ENCODE data around the gene EID2B. TPM values are rescaled to one million over a fixed set of nuclear protein-coding genes. Genes with fewer than 3 reads are reported as not detected.

The EID2B gene, protein sequence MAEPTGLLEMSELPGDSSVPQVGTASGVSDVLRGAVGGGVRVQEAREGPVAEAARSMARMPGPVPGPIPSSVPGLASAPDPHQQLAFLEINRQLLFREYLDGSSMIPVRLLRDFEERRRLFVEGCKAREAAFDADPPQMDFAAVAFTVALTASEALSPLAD
- total RNA-seq: 3.1 and 4.7 TPM in 2 replicates

DNA sequence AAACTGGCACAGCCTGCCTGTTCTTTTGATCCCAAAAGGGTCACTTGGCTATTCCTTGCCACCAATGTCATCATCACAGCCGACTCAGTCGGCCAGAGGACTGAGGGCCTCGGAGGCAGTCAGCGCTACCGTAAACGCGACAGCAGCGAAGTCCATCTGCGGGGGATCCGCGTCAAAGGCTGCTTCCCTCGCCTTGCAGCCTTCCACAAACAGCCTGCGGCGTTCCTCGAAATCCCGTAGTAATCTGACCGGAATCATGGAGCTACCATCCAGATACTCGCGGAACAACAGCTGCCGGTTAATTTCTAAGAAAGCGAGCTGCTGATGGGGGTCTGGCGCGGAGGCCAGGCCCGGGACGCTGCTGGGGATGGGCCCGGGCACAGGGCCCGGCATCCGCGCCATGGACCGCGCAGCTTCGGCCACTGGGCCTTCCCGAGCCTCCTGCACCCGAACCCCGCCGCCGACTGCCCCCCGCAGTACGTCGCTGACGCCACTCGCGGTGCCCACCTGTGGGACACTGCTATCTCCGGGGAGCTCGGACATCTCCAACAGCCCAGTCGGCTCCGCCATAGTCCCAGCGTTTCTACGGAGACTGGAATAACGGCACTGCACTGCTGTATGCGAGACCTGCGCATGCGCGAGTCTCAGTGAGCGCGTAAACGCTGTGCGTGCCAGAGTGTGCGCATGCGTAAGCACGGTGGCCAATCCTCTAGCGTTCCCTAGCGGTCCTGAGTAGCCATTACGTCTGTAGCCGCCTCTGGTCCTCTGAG, at the start of gene EID2B:
TSS of gene EID2B (minus strand) at position 620 of the 770 bp plus-strand sequence. CDS start at position 570, 50 bp downstream.
- peak; percentile 87 for DNase-seq (ENCODE audit: low read depth, low spot score)

DNA sequence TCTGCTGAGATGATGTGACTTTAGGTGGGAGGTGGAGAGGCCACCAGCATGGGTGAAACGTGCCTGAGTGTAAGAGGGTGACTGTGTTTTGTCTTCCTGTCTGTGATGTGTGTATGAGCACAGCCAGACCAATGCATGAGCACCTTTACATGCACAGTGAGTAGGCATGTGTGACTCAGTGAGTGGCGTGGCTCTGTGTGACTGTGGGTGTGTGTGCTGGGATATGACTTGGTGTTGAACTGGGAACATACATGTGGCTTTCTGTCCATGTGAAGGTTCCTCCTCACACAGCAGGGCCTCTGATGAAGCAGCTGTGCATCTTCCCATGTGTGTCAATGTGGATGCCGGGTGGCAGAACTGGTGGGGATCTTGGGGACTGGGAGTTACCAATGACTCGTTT, 49.8 kb upstream of the EID2B start:
- no peak for DNase-seq (ENCODE audit: low read depth, low spot score)

DNA sequence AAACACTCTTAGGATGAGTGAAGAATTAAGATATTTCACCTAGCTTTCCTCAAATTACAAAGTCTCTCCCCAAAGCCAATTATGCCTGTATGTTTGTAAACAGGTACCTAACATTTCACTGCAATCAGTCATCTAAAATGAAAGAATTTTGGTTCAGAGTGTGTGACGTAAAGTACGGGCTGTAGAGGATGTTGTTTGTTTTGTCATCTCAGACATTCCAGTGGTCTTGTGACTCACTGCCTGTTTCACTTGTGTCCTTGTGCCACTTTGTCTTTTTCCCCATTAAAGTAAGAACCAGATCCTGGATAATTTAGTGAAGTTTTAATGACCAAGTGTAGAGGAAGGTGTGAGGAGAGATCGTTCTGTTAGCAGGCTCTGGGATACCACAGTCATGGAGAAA, 36.0 kb upstream of the EID2B start:
- no peak for DNase-seq (ENCODE audit: low read depth, low spot score)

DNA sequence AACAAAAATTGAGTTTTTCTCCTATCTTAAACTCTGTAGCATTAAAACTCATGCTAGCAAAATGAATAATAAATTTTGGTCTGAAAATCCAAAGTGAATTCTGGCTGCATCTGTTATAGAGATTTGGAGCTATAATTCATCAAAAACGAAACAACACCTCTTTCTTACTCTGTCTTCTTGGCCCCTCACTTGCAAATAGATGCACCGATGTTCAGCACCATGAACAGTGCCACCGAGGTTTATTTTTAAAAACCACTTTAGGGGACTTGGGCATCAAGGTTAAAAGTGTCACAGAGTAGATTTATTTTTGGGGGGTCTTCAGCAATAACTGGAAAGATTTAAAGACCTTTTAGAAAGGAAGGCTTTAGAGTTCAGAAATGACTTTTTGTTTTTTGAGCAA, 33.4 kb upstream of the EID2B start:
- no peak for DNase-seq (ENCODE audit: low read depth, low spot score)

DNA sequence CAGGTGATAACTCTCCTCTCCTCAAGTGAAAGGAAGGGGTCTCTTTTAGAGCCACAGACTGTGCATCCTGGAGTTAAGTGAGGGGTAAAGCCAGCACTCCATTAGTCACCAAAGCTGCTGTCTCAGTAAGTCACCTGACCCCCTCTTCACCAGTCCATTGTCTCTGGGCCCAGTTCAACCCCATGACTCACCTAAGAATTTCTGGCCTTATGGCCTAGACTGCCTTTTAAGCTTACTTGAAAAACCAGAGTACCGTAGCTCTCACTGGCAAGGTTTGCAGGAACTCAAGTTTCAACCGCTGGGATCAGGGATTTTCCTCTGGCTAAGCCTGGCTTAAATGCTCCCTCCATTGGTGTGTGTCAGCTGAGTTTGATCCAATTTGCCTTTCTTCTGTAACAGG, 30.8 kb upstream of the EID2B start:
- no peak for DNase-seq (ENCODE audit: low read depth, low spot score)

DNA sequence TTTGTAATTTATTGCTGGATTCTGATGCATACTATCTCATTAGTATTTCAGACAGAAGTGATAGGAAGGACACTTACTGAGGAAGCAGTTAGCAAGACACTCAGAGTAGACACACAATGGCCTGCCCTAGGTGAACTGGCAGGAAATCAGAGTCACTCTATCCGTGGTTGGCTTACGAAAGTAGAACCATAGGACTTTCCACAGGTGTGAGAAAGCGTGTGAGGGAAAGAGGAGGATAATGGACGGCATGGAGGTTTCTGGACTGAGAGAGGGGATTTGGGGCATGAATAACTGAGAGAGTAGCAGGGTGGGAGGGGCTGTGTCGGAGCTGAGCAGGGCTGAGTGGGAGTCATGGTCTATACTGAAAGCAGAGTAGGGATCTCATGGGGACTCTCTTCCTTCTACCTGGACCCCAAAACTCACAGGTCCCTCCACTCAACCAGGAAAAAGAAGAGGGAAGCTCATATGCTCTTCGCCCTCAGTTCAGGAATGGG, 26.0 kb upstream of the EID2B start:
- DNase-seq (ENCODE audit: low read depth, low spot score): no peak

DNA sequence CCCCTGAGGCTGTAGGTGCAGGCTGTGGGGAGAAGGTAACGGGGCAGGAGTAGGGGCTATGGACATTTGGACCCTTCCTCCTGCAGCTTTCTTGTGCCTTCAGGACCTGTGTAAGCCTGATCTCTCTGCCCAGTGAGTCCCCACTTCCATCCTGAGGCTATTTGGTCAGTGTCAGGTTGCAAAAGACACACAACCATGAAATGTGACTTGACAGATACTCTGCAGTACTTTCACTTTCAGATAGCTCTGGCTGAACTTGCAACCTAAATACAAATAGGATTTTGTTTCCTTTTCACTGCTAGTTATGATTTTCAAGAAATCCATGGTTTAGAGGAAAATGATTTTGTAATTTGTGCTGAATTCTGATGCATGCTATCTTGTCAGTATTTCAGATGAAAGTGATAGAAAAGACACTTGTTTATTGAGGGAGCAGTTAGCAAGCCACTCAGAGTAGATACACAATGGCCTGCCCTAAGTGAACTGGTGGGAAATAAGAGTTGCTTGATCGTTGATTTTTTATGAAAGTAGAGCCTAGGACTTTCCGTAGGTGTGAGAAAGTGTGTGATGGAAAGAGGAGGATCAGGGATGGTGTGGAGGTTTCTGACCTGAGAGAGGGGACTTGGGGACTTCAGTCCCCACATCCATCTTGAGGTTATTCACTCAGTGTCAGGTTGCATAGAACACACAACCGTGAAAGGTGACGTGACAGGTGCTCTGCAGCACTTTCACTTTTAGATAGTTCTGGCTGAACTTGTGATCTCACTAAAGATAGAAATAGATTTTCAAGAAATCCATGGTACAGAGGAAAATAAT, 25.4 kb upstream of the EID2B start:
- no peak for DNase-seq (ENCODE audit: low read depth, low spot score)

DNA sequence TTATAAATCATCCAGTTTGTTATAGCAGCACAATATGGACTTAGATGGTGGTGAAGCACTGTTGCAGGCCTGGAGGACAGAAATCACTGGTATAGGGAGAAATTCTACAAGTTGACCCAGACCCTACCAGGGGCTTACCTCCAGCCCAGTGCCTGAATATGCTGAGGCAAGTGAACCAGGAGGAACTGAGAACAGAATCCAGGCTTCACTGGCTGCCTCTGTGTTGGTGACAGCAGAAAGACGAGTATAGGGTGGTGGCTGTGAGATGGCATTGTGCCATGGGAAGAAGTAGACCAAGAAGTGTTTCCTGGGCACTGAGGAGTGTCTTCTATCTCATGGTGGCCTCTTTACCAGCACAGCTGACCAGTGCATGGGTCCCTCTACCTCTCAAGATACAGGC, 23.2 kb upstream of the EID2B start:
- DNase-seq (ENCODE audit: low read depth, low spot score): no peak

DNA sequence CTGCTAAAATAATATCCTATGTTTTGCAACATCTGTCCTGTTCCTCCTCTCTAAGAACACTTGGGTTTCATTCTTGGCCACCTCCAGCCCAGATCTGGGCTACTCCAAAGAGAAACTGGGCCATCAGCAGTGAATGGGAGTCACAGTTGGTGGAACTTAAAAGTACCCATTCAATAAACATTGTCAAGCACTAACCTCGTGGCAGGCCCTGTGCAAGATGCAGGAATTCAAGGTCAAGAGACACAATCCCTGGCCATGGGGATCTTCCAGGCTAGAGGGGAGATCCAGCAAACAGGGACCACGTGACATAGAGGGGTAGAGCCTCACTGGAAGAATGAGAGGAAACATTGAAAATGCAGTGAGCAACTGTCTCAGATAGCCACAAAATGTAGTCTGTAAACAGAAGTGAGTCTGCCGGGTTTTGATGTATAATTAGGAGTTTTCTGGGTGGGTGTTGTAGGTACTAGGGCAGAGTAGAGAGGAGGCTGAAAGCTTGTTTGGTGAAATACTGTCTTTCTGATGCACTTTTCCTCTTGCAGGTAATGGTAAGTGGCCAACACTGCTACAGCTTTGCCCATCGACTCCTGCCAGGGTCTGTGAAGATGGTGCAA, 22.2 kb upstream of the EID2B start:
- no peak for DNase-seq (ENCODE audit: low read depth, low spot score)

DNA sequence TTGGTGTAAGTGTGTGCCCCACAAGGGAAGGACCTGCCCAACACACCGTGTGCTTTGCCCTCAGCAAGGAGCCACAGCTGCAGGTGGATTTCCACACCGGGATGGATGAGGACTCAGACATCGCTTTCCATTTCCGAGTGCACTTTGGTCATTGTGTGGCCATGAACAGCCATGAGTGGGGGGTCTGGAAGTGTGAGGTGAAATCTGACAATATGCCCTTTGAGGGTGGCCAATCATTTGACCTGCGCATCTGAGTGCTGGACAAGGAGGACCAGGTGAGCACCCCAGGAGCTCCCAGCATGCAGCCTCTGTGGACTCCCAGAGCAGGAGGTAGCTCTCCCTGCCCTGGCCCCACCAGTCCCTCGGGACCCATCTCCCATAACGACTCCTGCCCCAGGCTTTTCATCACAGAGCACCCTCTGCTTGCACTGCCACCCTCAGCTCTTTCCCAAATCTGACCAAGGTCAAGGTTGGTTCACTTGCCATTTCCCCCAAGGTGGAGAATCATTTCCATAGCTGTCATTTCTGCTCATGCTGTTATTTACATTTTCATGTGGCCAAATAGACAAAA, 20.5 kb upstream of the EID2B start:
- no peak for DNase-seq (ENCODE audit: low read depth, low spot score)

DNA sequence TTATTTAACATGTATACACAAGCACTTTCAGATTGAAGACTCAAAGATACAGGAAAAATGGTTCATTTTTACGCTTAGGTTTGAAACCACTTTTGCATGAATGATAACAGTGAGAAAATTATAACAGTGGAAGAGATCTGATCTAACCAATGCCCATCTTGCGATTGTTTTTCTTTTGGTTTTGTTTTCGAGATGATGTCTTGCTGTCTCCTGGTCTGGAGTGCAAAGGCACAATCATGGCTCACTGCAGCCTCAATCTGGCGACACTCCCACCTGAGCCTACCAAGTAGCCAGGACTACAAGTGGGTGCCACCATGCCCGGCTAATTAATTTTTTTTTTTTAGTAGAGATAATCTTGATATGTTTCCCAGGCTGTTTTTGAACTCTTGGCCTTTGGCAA, 17.5 kb upstream of the EID2B start:
- no peak for DNase-seq (ENCODE audit: low read depth, low spot score)

DNA sequence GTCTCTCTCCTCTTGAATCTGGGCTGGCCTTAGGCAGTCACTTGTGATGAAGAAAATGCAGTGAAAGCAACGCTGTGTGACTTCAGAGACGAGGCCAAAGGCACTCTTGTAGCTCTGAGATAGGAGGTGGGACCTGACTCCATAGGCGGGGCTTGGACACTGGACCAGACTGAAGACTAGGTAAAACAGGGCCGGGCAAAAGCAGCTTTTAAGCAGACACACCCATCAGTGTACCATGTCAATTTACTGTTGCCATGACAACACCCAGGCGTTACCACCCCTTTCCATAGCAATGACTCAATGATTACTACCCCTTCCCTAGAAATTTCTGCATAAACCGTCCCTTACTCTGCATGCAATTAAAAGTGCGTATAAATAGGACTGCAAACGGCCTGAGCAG, 13.9 kb upstream of the EID2B start:
- DNase-seq (ENCODE audit: low read depth, low spot score): no peak

DNA sequence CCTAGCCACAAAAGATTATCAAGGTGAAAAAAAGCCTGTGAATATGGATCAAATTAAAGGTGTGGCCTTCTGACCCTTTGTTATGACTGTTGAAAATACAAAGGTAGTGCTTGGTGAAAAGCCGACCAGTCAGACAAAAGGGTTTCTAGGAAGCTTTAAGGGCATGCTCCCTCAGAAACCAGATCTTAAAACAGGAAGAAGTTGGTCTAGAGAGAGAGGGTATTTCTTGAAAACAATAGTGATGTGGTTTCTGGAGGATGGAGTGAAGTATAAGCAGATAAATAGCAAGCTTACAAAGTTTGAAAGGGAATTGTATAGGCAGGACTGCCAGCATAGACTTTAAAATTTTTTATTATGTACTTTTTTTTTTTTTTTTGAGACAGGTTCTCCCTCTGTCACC, 12.3 kb upstream of the EID2B start:
- DNase-seq (ENCODE audit: low read depth, low spot score): no peak

DNA sequence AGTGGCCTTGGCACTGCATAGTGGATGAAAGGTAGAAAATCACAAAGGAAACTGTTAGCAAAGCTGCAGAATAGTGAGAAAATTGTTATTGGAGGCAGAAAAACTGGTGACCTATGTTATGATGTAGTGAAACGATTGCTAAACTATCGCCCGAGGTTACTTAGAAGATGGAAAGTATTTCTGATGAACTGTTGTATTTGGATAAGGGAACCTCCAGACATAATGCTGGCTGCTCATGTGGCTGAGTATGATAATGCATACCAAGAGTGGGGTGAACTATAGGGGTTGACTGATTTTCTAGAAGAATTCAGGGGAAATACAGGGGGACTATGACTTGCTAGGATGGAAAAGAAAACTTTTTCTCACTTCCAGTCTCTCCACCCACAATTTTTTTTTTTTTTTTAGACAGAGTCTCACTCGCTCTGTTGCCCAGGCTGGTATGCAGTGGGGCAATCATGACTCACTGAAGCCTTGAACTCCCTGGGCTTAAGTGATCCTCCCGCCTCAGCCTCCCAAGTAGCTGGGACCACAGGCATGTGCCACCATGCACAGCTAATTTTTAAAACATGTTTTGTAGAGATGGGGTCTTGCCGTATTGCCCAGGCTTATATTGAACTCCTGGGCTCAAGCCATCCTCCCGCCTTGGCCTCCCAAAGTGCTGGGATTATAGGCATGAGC, 11.7 kb upstream of the EID2B start:
- no peak for DNase-seq (ENCODE audit: low read depth, low spot score)

DNA sequence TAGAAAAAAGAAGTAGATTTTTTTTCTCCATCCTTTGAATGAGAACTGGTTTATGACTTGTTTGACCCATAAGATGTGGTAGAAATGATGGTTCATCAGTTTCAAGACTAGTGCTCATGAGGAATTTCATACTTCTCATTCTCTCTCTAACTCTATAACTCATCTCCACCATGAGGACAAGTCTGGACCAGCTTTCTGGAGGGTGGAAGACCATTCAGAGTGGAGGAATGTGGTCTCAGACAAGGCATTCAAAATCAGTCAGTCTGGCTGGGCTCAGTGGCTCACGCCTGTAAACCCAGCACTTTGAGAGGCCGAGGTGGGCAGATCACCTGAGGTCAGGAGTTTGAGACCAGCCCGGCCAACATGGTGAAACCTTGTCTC, 10.8 kb upstream of the EID2B start:
- DNase-seq (ENCODE audit: low read depth, low spot score): no peak

DNA sequence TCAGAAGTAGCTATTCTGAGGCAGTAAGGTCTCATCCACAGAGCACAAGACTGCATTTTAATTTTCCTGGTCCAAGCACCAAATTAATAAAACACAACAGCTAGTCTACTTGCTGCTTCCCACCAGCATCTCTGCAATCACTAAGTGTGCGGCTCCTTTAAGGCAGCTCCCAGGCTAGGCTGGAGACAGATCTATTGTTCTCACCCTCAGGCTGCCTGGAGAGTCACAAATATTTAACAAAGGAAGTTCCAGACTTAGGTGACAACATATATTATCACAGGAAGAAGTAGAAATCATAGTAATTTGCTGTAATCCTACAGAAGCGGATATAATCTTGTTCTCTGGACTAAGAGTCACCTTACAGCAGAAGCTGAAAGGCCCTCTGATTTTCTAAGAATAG, 9.6 kb upstream of the EID2B start:
- peak; percentile 47 for DNase-seq (ENCODE audit: low read depth, low spot score)

DNA sequence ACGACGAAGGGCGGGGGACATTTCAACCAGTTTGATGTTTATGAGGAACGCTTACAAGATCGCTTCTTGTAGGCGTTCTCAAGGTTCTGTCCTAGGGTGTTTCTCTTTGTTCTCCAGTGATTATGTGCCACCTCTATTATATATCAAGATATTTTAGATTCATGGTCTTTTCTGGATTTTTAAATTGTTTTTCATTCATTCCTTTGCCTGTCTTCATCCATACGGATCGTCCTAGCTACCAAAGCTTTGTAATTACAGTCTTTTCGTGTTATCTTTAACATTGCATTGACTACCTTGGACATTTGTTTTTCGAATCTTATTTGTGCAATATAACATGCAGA, 7.7 kb upstream of the EID2B start:
- no peak for DNase-seq (ENCODE audit: low read depth, low spot score)

DNA sequence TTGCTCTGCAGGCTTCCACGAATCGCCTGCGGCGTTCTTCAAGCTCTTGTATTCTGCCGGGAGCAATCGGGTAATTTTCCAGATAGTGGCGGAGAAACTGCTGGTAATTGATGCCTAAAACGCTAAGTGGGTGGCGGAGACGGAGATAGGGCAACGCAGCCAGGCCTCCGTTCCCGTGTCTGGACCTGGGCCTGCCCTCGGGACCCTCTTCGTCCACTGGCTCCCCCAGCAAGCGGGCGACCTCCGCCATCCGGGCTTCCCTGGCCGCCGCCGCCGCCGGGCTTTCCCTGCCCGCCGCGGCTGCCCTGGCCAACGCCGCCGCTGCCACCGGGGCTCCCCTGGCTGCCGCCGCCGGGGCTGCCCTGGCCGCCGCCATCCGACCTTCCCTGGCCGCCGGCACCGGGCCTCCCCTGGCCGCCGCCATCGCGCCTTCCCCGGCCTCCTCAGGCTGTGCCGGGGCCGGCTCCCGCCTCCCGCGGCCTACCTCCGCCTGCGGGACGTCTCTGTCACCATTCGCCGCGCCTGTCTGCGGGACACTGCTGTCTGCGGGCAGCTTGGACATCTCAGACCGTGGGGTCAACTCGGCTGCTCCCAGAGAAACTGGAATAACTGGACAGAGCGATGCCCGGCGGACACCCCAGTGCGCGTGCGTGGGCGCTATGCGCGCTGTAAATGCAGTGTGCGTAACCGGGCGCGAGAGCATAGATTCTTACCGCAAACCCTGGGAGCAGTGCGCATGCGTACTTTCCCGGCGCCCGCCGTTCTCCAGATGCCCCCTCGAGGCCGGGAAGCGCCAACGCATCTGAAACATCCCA, 7.1 kb upstream of the EID2B start, which contains the start of gene EID2:
TSS of gene EID2 (minus strand) at position 644 of the 815 bp plus-strand sequence. CDS start at position 562, 82 bp downstream.
- DNase-seq (ENCODE audit: low read depth, low spot score): peak; percentile 81

DNA sequence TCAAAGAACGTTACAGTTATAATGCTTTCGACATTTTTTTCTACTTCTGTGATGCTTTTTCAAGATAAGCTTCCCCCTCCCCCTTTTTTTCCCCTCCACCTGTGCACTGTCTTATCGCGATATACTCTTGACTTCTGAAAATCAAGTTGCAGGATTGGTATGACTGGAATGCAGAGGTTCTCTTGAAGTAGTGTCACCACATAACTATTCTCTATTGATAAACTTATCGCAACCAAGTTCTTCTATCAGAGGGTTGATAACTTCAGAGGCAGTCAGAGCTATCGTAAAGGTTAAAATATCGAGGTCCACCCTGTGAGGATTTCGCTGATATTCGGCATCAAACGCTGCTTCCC, 6.5 kb upstream of the EID2B start:
- DNase-seq (ENCODE audit: low read depth, low spot score): no peak

DNA sequence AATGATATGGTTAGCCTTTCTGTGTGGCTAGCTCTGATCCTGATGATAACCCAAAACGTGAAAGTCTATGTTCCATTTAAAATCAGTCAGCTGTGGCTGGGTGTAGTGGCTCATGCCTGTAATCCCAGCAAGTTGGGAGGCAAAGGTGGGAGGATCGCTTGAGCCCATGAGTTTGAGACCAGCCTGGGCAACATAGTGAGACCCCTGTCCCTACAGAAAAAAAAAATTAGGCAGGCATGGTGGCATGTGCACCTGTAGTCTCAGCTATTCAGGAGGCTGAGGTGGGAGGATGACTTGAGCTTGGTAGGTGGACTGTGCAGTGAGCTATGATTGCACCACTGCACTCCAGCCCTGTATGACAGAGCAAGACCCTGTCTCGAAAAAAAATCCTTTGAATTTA, 1.1 kb upstream of the EID2B start:
- DNase-seq (ENCODE audit: low read depth, low spot score): no peak

All from pulmonary artery endothelial cell (primary cell).